GM19240 (cell line): ENCODE data around the gene CCNK.

Experiments used
- DNase-seq: peaks from one replicate; pipeline ENCODE4 v3.0.0; 2011; ENCODE audit warnings: low spot score; ENCODE audit not compliant: insufficient read length

The CCNK gene

GRCh38 chr14:99519347-99519881 lies 38.2 kb downstream of the CCNK start:
- DNase-seq: no peak

- DNase-seq: no peak
Measured at GRCh38 chr14:99519931-99520421, 38.8 kb downstream of the CCNK start.

- no peak for DNase-seq
Measured at GRCh38 chr14:99520571-99521081, 39.4 kb downstream of the CCNK start.

GRCh38 chr14:99521176-99522024 lies 40.2 kb downstream of the CCNK start:
- no peak for DNase-seq

- no peak for DNase-seq
Measured at GRCh38 chr14:99522025-99522401, 40.8 kb downstream of the CCNK start.

- DNase-seq: no peak
Measured at GRCh38 chr14:99522457-99522891, 41.3 kb downstream of the CCNK start.

GRCh38 chr14:99522934-99523703 lies 41.9 kb downstream of the CCNK start:
- DNase-seq: no peak

GRCh38 chr14:99523704-99524055 lies 42.5 kb downstream of the CCNK start:
- no peak for DNase-seq

GRCh38 chr14:99524091-99524661 lies 43.0 kb downstream of the CCNK start:
- no peak for DNase-seq

GRCh38 chr14:99524804-99525698 lies 43.8 kb downstream of the CCNK start:
- DNase-seq: no peak

GRCh38 chr14:99525699-99526080 lies 44.5 kb downstream of the CCNK start:
- DNase-seq: no peak

GRCh38 chr14:99527026-99527425 lies 45.8 kb downstream of the CCNK start:
- DNase-seq: no peak

GRCh38 chr14:99527427-99528076 lies 46.3 kb downstream of the CCNK start:
- no peak for DNase-seq

GRCh38 chr14:99529899-99530298 lies 48.7 kb downstream of the CCNK start:
- DNase-seq: no peak

GRCh38 chr14:99530407-99531155 lies 49.4 kb downstream of the CCNK start:
- no peak for DNase-seq

GRCh38 chr14:99531251-99532096 lies 50.3 kb downstream of the CCNK start:
- DNase-seq: no peak

GRCh38 chr14:99532310-99532709 lies 51.1 kb downstream of the CCNK start:
- DNase-seq: no peak

- DNase-seq: no peak
Measured at GRCh38 chr14:99534333-99534732, 53.1 kb downstream of the CCNK start.

- no peak for DNase-seq
Measured at GRCh38 chr14:99534863-99535262, 53.7 kb downstream of the CCNK start.
